Measurements from ENCODE around the gene E2F2. TPM values are rescaled to one million over a fixed set of nuclear protein-coding genes. Genes with fewer than 3 reads are reported as not detected.
"Not testable (repeated sequence)": the region's sequence is repeated elsewhere in the genome, so short reads cannot be mapped to it uniquely, and the experiment has no call there.

The E2F2 gene
- polyA plus RNA-seq, 6 donors from 2014 or later = 0.06 to 1.7 (median 0.46) TPM

DNA sequence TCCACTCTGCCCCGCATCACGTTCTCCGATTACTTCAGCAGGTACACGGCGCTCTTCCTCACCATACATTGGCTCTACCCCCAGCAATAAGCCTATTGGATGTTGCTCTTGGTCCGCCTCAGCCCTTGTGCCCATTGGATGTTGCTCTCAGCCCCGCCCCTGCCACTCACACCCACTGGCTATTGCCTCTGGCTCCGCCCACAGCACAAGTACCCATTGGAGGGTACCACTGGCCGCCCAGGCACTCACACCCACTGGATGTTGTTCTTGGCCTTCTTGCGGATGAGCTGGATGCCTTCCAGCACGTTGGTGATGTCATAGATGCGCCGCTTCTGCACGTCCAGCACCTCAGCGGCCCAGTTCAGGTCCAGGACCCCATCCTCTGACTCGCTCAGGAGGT lies 9.4 kb downstream of the E2F2 start:
- peak overlapping the region in 1 of 6 donors; percentile 43 for H3K27ac Mint-ChIP-seq
- H3K36me3 Mint-ChIP-seq = no peaks in the 10 kb centered on the region
- peaks cover 20 to 50% (median 42%) of the 10 kb centered on the region in 3 donors for H3K4me1 Mint-ChIP-seq
- no peak for DNase-seq
- no peaks in the 10 kb centered on the region for H3K9me3 Mint-ChIP-seq
- ATAC-seq (ENCODE audit: low read depth in 2 of 2) = no peak
- no peak overlapping the region for H3K4me3 Mint-ChIP-seq
- no peaks in the 10 kb centered on the region for H3K27me3 Mint-ChIP-seq

DNA sequence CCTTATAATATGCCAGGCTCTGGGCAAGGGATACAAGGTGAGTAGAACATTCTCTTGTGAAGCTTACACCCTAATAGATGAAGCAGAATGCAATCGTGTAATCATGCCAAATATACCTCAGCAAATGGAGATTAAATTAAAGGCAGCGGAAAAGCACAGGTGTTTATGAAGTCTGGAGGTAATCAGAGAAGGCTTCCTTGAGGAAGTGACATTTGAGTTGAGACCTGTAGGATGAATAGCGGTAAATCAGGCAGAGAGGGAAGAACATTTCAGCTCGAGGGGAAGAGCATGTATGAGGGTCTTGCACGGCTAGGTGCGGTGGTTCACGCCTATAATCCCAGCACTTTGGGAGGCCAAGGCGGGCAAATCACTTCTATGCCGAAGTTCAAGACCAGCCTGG lies 13.5 kb downstream of the E2F2 start:
- no peaks in the 10 kb centered on the region for H3K27me3 Mint-ChIP-seq
- no peaks in the 10 kb centered on the region for H3K36me3 Mint-ChIP-seq
- no peaks in the 10 kb centered on the region for H3K9me3 Mint-ChIP-seq
- no peak for DNase-seq
- ATAC-seq (ENCODE audit: low read depth in 2 of 2) = no peak
- no peak overlapping the region for H3K4me3 Mint-ChIP-seq
- H3K4me1 Mint-ChIP-seq = peaks cover 11 to 16% (median 13%) of the 10 kb centered on the region in 3 donors
- peak overlapping the region in 1 of 6 donors; percentile 29 for H3K27ac Mint-ChIP-seq

- Mint-ChIP-seq H3K27ac (peak overlapping the region in 1 of 6 donors; percentile 56), H3K36me3 (no peaks in the 10 kb centered on the region), H3K9me3 (no peaks in the 10 kb centered on the region), H3K27me3 (no peaks in the 10 kb centered on the region), H3K4me1 (peaks cover 0 to 9% (median 6%) of the 10 kb centered on the region in 3 donors), H3K4me3 (no peak overlapping the region)
- no peak for DNase-seq
- ATAC-seq (ENCODE audit: low read depth in 2 of 2) = no peak
Measured at GRCh38 chr1:23515905-23516304, 15.1 kb downstream of the E2F2 start.

DNA sequence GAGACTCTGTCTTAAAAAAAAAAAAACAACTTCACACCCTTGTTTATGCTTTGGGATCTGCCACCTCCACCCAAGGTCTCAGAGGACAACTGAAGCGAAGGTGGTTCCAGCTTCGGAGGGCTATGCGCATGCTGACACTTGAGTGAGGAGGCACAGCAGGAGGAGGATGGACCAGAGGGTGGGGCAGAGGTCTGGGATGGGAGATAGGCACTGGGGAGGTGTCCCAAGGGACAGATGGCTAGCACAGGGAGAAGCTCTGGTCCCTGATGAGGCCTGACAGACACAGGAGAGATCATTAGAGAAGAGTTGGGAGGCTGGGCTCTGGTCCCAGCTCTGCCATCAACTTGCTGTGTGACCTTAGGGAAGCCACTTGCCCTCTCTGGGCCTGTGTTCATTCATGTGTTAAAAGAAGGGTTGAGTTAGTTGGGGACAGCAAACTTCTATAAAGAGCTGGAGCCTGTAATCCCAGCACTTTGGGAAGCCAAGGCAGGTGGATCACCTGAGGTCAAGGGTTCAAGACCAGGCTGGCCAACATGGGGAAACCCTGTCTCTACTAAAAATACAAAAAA lies 16.8 kb downstream of the E2F2 start:
- H3K9me3 Mint-ChIP-seq = no peaks in the 10 kb centered on the region

DNA sequence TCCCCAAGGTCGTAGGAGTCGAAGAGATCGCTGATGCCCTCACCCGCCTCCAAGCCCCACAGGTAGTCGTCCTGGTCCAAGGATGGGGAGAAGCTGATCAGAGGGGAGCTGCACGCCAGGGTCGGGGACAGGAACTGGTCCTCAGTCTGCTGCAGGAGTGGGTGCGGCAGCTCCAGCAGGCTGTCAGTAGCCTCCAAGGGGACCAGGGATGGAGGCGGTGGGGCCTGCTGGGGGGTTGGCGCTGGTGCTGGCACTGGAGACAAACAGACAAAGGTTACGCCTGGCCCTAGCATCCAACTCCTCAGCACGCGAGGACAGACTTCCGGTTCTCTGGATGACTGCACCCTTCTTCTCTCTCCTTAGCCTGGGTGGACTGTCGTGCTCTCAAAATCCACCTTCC lies 21.1 kb downstream of the E2F2 start:
- DNase-seq (no peak), ATAC-seq (ENCODE audit: low read depth in 2 of 2) (no peak)
- H3K27me3 Mint-ChIP-seq = no peaks in the 10 kb centered on the region
- no peak overlapping the region for H3K4me3 Mint-ChIP-seq
- peaks cover 0 to 7% (median 4%) of the 10 kb centered on the region in 3 donors for H3K4me1 Mint-ChIP-seq
- H3K9me3 Mint-ChIP-seq = no peaks in the 10 kb centered on the region
- no peak overlapping the region for H3K27ac Mint-ChIP-seq
- H3K36me3 Mint-ChIP-seq = no peaks in the 10 kb centered on the region

More for the DNA sequence above, 16.8 kb downstream of the E2F2 start:
- H3K4me3 Mint-ChIP-seq = no peak overlapping the region
- no peak overlapping the region for H3K27ac Mint-ChIP-seq
- no peaks in the 10 kb centered on the region for H3K27me3 Mint-ChIP-seq
- no peaks in the 10 kb centered on the region for H3K36me3 Mint-ChIP-seq
- ATAC-seq (ENCODE audit: low read depth in 2 of 2) (no peak), DNase-seq (no peak)
- H3K4me1 Mint-ChIP-seq = peaks cover 0 to 9% (median 7%) of the 10 kb centered on the region in 3 donors

DNA sequence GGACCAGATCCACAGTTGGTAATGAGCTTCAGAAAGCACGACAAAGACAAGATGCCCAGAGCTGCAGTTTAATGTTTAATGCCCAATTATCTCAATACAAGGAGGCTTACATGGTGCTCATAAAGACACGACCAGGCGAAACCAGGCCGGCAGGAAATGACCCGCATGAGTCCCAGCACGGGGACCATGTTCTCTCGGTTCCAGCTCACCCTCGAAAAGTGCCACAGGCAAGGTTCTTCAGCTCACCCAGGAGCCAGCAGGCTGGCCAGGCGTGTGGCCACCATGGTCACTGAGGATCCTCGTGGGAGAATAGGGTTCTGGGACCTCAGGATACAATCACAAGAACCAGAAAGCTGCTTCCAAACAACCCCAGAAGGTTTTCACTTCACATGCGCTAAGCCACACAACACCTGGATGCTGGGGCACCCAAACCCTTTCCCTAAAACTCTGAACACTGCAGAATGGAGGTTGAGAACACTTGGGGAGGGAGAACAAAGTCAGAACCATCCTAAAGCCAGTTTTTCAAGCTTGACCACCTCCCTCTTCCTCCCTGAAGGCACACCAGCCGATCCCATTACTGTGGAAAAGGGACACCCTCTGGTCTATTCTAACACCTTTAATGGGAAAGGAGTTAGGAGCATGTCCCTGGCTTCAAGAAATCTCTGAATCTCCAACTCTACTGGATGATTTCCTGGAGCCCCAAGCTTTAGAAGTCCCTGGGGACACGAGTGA lies 24.5 kb downstream of the E2F2 start:
- H3K27me3 Mint-ChIP-seq = no peaks in the 10 kb centered on the region
- H3K4me3 Mint-ChIP-seq = no peak overlapping the region
- H3K9me3 Mint-ChIP-seq = no peaks in the 10 kb centered on the region
- no peaks in the 10 kb centered on the region for H3K36me3 Mint-ChIP-seq
- no peak for DNase-seq
- ATAC-seq (ENCODE audit: low read depth in 2 of 2) = no peak
- peaks cover 2 to 7% (median 4%) of the 10 kb centered on the region in 3 donors for H3K4me1 Mint-ChIP-seq
- peak overlapping the region in 1 of 6 donors; percentile 39 for H3K27ac Mint-ChIP-seq

DNA sequence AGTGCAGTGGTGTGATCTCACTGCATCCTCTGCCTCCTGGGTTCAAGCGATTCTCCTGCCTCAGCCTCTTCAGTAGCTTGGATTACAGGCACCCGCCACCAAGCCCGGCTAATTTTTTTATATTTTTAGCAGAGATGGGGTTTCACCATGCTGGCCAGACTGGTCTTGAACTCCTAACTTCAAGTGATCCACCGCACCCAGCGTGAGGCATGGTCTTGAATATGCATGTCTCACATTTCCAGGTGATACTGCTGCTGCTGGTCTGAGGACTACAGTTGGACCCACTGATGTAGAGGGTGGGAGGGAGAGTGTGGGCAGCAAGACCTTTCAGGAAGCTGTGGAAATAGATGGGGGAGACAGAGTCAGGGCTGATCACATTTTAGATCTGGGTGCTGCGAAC lies 25.2 kb downstream of the E2F2 start:
- peaks cover 2 to 4% (median 3%) of the 10 kb centered on the region in 3 donors for H3K4me1 Mint-ChIP-seq
- no peak overlapping the region for H3K4me3 Mint-ChIP-seq
- H3K27ac Mint-ChIP-seq = no peak overlapping the region
- no peaks in the 10 kb centered on the region for H3K9me3 Mint-ChIP-seq
- ATAC-seq (ENCODE audit: low read depth in 2 of 2) = no peak
- no peaks in the 10 kb centered on the region for H3K27me3 Mint-ChIP-seq
- no peak for DNase-seq
- H3K36me3 Mint-ChIP-seq = no peaks in the 10 kb centered on the region

GRCh38 chr1:23504156-23504555 lies 26.9 kb downstream of the E2F2 start:
- not testable (repeated sequence) for DNase-seq; H3K27ac Mint-ChIP-seq; H3K9me3 Mint-ChIP-seq; H3K4me3 Mint-ChIP-seq; ATAC-seq (ENCODE audit: low read depth in 2 of 2); H3K27me3 Mint-ChIP-seq; H3K36me3 Mint-ChIP-seq; H3K4me1 Mint-ChIP-seq

GRCh38 chr1:23502951-23503350 lies 28.1 kb downstream of the E2F2 start:
- H3K4me1 Mint-ChIP-seq = peaks cover 0 to 4% (median 2%) of the 10 kb centered on the region in 3 donors

GRCh38 chr1:23500466-23500865 lies 30.6 kb downstream of the E2F2 start:
- DNase-seq (no peak), ATAC-seq (ENCODE audit: low read depth in 2 of 2) (no peak)
- peaks cover 4 to 9% (median 6%) of the 10 kb centered on the region in 3 donors for H3K4me1 Mint-ChIP-seq
- no peak overlapping the region for H3K4me3 Mint-ChIP-seq
- H3K36me3 Mint-ChIP-seq = no peaks in the 10 kb centered on the region
- H3K27me3 Mint-ChIP-seq = no peaks in the 10 kb centered on the region
- H3K27ac Mint-ChIP-seq = peak overlapping the region in 1 of 6 donors; percentile 1
- H3K9me3 Mint-ChIP-seq = no peaks in the 10 kb centered on the region

More at GRCh38 chr1:23502951-23503350, 28.1 kb downstream of the E2F2 start:
- Mint-ChIP-seq H3K27ac (no peak overlapping the region), H3K4me3 (no peak overlapping the region), H3K27me3 (no peaks in the 10 kb centered on the region), H3K9me3 (no peaks in the 10 kb centered on the region), H3K36me3 (no peaks in the 10 kb centered on the region)
- ATAC-seq (ENCODE audit: low read depth in 2 of 2) (no peak), DNase-seq (no peak)

DNA sequence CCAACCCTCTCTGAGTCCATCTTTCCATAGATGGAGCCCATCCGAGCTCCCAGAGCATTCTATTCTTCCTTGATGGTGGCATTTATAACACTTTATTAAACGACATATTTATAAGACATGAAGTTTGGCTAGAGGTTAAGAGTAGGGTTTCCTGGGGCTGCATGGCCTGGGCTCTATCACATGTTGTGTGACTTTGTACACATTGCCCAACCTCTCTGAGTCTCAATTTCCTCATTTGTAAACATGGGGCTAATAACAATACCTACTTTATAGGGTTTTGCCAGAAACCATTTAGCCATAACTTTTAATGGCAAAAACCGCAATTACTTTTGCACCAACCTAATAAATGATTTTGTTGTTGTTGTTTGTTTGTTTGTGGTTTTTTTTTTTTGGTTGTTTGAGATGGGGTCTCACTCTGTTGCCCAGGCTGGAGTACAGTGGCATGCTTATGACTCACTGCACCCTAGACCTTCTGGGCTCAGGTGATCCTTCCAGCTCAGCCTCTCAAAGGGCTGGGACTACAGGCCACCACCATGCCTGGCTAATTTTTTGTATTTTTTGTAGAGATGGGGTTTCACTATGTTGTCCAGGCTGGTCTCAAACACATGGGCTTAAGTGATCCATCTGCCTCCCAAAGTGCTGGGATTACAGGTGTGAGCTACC lies 33.1 kb downstream of the E2F2 start:
- no peak for ATAC-seq (ENCODE audit: low read depth in 2 of 2)
- Mint-ChIP-seq H3K27ac (peak overlapping the region in 2 of 6 donors; percentile 28 to 66), H3K4me3 (no peak overlapping the region), H3K4me1 (peaks cover 4 to 9% (median 6%) of the 10 kb centered on the region in 3 donors), H3K36me3 (no peaks in the 10 kb centered on the region), H3K9me3 (no peaks in the 10 kb centered on the region), H3K27me3 (no peaks in the 10 kb centered on the region)
- no peak for DNase-seq

- Mint-ChIP-seq H3K36me3 (no peaks in the 10 kb centered on the region), H3K27me3 (peaks cover 0 to 10% (median 9%) of the 10 kb centered on the region in 3 donors), H3K4me3 (no peak overlapping the region), H3K9me3 (no peaks in the 10 kb centered on the region), H3K4me1 (peaks cover 0 to 9% (median 4%) of the 10 kb centered on the region in 3 donors), H3K27ac (no peak overlapping the region)
- no peak for DNase-seq
- no peak for ATAC-seq (ENCODE audit: low read depth in 2 of 2)
Measured at GRCh38 chr1:23496490-23497181, 34.4 kb downstream of the E2F2 start.

DNA sequence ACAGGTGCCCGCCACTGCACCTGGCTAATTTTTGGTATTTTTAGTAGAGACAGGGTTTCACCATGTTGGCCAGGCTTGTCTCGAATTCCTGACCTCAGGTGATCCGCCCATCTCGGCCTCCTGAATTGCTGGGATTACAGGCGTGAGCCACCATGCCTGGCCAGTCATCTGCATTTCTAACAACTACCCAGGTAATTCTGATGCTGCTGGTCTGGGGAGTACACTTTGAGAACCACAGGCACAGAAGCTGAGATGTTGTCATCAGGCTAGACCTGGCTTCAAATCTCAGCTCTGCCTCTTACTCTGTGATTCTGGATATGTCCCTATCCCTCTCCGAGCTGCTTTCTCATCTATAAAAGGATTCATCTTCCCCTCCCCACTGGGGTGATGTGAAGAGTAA lies 36.2 kb downstream of the E2F2 start:
- H3K27me3 Mint-ChIP-seq = peaks cover 3 to 22% (median 20%) of the 10 kb centered on the region in 3 donors
- H3K36me3 Mint-ChIP-seq; DNase-seq; ATAC-seq (ENCODE audit: low read depth in 2 of 2); H3K27ac Mint-ChIP-seq; H3K4me3 Mint-ChIP-seq; H3K4me1 Mint-ChIP-seq; H3K9me3 Mint-ChIP-seq: not testable (repeated sequence)
